Ramos (cell line): Measurements from ENCODE around the gene CRB2.

Source experiments
- in situ Hi-C: fragments of 300-500 bp; cut with MboI; formaldehyde crosslinking; loops from one replicate; pipeline ENCODE4 v1.14.3; 2022; ENCODE audit warnings: low sequenced_read_pairs; ENCODE audit not compliant: unreplicated experiment

CRB2 gene

GRCh38 chr9:123359546-123359945, 3.5 kb downstream of the CRB2 start:
- in situ Hi-C loops, result loop anchor here (25.0 kb wide), 2 partner anchors 547 to 897 kb away; partner anchors contain the start of gene OR1K1

- in situ Hi-C loops, result loop anchor here (25.0 kb wide), 2 partner anchors 548 to 898 kb away; partner anchors contain the start of gene OR1K1
Measured at GRCh38 chr9:123360161-123361085, 4.4 kb downstream of the CRB2 start.

DNA sequence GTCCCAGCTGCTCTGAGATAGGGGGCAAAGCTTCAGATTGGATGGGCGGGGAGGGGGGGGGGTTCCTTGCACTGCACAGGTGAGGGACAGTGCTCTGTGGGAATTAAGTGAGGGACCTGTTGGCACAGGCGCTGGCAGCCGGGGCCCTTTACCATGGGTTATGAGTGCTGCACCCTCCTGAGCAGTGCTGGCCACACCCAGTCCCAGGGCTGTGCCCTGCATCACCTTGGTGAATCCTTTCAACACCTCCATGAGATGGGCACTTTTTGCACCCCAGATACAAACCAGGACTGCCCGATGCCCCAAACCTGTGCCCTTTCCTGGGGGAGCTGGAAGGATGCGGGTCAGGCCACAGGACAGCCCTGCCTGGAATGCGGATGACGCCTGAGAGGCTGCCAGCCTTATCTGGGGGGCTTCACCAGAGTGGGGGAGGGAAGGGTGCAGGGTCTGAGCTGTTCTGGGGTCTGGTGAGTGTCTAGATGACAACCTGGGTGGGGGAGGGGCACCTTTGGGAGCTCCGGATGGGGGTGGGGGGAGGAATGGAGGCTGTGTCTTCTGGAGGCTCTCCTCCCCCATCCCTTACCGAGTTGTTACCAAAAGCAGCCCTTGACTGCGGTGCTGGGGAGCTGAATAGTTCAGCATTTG, 5.2 kb downstream of the CRB2 start:
- in situ Hi-C loops, result loop anchor here (25.0 kb wide), 2 partner anchors 549 to 899 kb away; partner anchors contain the start of gene OR1K1

- in situ Hi-C loops, result loop anchor here (25.0 kb wide), 2 partner anchors 550 to 900 kb away; partner anchors contain the start of gene OR1K1
Measured at GRCh38 chr9:123361731-123362510, 5.9 kb downstream of the CRB2 start.

DNA sequence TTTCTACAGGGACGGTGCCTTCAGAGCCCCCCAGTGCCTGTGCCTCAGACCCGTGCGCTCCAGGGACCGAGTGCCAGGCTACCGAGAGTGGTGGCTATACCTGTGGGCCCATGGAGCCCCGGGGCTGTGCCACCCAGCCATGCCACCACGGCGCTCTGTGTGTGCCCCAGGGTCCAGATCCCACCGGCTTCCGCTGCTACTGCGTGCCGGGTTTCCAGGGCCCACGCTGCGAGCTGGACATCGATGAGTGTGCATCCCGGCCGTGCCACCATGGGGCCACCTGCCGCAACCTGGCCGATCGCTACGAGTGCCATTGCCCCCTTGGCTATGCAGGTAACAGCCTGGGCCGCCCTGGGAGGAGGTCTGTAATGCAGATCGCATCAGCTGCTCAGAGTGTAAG, 6.9 kb downstream of the CRB2 start:
- in situ Hi-C loops, result loop anchor here (25.0 kb wide), 2 partner anchors 551 to 901 kb away; partner anchors contain the start of gene OR1K1

- in situ Hi-C loops, result loop anchor here (25.0 kb wide), 2 partner anchors 552 to 902 kb away; partner anchors contain the start of gene OR1K1
Measured at GRCh38 chr9:123364241-123364824, 8.3 kb downstream of the CRB2 start.

DNA sequence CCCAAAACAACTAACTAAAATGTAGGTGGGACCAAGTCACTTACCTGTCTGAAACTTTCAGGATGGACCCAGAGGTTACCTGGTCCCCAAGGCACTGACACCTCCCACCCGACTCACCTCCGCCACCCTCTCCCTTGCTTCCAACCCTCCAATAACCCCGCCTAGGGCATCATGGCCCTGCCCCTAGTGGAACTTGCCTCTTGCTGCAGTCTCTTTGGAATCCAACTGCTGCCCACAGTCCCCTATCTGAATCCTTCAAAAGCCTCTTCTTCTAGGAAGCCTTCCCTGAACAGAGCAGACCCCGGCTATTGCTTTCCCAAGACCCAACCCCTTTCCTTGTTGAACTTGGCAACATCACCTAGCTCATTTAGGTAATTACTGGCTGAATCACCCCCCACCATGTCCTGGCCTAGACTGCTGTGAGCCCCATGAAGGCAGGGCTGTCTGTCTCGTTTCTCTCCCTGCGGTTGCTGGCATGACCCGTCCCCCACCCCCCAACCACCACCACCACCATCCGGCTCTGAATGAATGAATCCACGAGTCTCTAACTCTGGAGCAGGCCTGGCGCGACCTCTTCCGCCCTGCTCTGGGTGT, 9.4 kb downstream of the CRB2 start:
- in situ Hi-C loops, result loop anchor here (25.0 kb wide), 2 partner anchors 553 to 903 kb away; partner anchors contain the start of gene OR1K1

- in situ Hi-C loops, result loop anchor here (25.0 kb wide), 2 partner anchors 554 to 904 kb away; partner anchors contain the start of gene OR1K1
Measured at GRCh38 chr9:123365881-123366528, 10.0 kb downstream of the CRB2 start.

DNA sequence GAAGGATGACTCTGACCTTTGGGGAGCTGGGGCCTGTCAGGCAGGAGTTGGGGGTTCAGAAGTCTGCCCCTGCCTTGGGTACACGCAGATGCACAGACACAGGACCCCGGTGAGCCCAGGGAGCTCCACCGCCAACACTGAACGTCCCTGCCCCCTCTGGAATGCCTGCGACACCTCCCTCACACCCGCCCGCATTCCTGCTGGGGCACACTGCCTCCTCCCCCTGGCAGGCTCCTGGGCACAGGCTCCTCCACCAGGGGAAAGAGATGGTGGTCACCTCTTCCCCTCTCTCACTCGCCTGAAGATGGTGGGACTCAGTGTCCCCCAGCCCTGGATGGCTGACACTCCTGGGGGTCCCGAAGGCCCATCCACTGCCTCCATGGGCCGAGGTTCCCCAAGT, 12.0 kb downstream of the CRB2 start:
- in situ Hi-C loops, result loop anchor here (25.0 kb wide), 2 partner anchors 556 to 906 kb away; partner anchors contain the start of gene OR1K1

GRCh38 chr9:123368536-123369153, 12.6 kb downstream of the CRB2 start:
- in situ Hi-C loops, result loop anchor here (25.0 kb wide), 2 partner anchors 556 to 906 kb away; partner anchors contain the start of gene OR1K1

- in situ Hi-C loops, result loop anchor here (25.0 kb wide), 2 partner anchors 557 to 907 kb away; partner anchors contain the start of gene OR1K1
Measured at GRCh38 chr9:123369296-123369695, 13.3 kb downstream of the CRB2 start.

DNA sequence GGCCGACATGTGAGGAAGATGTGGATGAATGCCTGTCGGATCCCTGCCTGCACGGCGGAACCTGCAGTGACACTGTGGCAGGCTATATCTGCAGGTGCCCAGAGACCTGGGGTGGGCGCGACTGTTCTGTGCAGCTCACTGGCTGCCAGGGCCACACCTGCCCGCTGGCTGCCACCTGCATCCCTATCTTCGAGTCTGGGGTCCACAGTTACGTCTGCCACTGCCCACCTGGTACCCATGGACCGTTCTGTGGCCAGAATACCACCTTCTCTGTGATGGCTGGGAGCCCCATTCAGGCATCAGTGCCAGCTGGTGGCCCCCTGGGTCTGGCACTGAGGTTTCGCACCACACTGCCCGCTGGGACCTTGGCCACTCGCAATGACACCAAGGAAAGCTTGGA, 14.1 kb downstream of the CRB2 start:
- in situ Hi-C loops, result loop anchor here (25.0 kb wide), 2 partner anchors 558 to 908 kb away; partner anchors contain the start of gene OR1K1

- in situ Hi-C loops, result loop anchor here (25.0 kb wide), 2 partner anchors 558 to 908 kb away; partner anchors contain the start of gene OR1K1
Measured at GRCh38 chr9:123370526-123371227, 14.7 kb downstream of the CRB2 start.

DNA sequence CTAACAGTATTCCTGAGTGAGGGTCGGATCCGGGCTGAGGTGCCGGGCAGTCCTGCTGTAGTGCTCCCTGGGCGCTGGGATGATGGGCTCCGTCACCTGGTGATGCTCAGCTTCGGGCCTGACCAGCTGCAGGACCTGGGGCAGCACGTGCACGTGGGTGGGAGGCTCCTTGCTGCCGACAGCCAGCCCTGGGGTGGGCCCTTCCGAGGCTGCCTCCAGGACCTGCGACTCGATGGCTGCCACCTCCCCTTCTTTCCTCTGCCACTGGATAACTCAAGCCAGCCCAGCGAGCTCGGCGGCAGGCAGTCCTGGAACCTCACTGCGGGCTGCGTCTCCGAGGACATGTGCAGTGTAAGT, 15.2 kb downstream of the CRB2 start:
- in situ Hi-C loops, result loop anchor here (25.0 kb wide), 2 partner anchors 559 to 909 kb away; partner anchors contain the start of gene OR1K1

DNA sequence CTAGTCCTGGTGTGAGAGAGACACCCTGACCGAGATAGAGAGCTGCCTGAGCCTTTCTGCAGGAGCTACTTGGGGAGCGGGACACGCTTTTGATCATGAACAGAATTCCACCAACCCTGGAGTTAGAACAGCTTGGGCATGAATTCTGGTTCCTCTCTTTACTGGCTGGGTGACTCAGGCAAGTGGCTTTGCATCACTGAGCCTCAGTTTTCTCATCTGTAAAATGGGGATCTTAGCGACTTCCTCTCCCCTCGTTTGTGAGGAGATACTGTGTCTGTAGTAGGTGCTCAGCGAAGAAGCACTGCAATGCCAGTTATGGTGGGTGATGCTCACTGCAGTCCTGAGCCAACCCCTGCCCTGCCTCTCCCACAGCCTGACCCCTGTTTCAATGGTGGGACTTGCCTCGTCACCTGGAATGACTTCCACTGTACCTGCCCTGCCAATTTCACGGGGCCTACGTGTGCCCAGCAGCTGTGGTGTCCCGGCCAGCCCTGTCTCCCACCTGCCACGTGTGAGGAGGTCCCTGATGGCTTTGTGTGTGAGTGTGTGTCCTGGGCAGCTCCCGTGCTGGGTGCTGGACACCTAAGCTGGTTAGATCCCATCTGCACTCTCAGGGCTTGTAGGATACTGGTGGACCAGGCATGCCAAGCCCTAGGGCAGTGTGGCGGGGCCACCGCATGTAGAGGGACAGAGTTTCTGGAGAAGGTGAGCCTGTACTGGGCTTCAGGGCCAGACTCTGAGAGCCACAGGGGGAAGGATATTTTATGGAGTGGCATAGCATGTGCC, 16.0 kb downstream of the CRB2 start:
- in situ Hi-C loops, result loop anchor here (25.0 kb wide), 2 partner anchors 560 to 910 kb away; partner anchors contain the start of gene OR1K1

- in situ Hi-C loops, result loop anchor here (25.0 kb wide), 2 partner anchors 561 to 911 kb away; partner anchors contain the start of gene OR1K1
Measured at GRCh38 chr9:123372766-123373446, 16.9 kb downstream of the CRB2 start.
